GM19463 (cell line): ENCODE measurements around the gene HIC1.

ENCODE experiments used
- ATAC-seq: cut with Tn5 transposase; IDR thresholded peaks from one replicate; pipeline ENCODE4 v1.9.1; 2021; ENCODE audit warnings: mild to moderate bottlenecking, moderate library complexity; ENCODE audit not compliant: unreplicated experiment

Gene HIC1

DNA sequence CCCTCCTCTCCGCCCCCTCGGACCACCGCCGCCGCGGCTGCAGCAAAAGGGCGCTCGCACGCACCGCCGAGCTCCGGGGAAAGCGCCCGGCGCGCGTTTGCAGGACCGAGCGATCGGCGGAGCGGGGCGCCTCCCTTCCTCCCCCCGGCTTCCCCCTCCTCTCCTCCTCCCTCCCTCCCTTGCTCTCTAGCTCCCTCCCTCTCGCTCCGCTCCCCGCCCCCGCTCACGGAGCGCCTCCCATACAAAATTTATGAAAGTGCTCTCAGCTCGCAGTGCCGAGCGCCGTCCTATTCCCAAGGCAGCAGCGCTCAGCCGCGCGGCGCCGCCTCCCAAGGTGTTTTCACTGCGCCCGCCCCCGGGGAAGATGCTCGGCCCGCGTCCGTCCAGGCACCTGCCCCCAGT lies 29.7 kb upstream of the HIC1 start, which contains the start of gene RTN4RL1:
Gene RTN4RL1 (minus strand): TSS at position 115 of the 402 bp plus-strand sequence. CDS start 469 bp downstream, outside the sequence.
- no peak for ATAC-seq

DNA sequence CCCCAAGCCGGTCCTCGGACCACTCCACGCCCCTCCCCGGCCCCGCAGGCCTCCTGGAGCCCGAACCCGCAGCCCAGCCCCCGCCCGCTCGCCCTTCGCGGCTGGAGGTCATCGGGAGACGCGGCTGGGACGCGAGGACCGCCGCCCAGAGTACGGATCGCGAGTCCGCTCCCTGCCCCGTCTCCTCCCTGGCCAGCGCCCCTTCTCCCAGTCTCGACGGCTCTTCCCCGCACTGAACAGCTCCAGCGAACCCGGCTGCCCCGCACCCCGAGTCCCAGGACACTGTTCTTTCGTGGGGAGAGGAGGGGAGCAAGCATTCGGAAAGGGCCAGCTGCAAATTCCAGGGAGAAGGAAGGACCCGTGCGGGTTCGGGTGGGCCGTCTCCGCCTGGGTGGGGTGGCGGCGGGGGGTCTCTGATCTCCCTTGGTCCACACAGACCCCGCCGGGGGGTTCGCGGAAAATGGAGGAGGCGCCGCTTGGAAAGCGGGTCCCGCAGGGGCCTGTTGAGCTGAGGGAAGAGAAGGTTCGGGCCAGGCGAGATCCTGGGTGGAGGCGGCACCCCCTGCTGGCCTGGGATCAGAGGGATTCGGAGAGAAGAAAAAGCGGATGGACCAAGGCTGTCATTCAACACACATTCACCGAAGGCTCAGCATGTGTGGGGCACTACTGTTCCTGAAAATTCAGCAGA lies 29.1 kb upstream of the HIC1 start:
- ATAC-seq, result no peak

DNA sequence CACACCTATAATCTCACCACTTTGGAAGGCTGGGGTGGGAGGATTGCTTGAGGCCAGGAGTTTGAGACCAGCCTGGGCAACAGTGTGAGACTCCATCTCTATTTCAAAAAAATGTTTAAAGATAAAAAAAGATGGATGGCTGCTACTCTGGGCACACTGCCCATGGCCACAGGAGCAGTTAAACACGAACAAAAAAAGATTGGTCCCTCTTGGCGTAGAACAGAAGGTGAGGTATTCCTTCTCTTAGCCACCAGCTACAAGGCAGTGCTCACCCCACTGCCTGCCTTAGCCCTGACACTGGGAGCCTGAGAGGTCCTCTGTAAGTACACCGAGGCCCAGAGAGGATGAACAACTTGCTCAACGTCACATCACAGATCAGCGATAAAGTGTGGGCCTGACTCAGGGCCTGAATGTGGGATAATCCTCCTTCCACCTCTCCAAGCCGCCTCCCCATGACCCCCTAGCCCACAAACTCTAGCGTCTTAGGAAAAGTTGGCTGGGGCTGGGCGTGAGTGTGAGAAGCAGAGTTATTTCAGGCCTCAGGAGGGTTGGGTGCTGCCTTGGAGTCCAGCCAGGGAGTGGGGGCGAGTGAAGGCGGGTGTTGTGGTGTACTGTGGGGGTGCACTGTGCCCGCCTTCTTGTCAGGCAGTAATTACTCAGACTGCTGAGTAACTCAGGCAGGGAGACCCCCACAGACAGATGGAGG lies 27.2 kb upstream of the HIC1 start:
- ATAC-seq, result no peak

DNA sequence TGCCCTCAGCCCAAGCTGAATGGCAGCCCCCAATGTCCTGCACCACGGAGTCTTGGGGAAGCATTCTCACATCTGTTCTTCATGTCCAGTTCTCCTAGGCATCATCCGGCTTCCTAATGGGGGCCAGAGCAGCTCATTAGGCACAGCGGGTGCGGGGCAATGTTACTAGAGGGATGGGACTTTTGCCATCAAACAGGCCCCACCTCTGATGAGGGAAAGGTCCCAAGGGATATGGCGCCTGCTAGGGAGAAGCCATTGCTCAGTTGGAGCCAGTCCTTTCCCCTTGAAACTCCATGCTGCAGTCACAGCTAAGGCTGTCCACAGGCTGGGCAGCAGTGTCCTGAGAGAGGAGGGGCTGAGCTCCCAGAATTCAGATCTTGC lies 26.7 kb upstream of the HIC1 start:
- ATAC-seq, result no peak

DNA sequence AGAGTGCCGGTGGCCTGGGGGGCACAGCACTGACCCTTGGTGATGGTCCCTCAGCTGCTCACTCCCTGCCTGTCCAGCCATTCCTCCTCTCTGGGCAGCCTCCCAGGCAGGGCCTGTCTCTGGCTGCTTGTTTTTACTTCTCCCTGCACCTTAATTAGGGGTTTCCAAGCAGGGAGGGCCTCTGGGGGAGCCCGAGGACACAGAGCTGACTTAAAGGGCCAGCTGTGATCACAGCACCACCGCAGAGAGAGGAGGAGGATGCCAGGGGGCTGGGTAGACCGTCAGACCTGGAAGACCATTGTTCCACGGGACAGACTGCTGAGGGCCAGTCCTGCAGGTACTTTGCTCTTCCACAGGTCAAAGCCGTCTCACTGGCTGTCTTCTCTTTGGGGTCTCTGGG lies 26.2 kb upstream of the HIC1 start:
- ATAC-seq, result no peak

DNA sequence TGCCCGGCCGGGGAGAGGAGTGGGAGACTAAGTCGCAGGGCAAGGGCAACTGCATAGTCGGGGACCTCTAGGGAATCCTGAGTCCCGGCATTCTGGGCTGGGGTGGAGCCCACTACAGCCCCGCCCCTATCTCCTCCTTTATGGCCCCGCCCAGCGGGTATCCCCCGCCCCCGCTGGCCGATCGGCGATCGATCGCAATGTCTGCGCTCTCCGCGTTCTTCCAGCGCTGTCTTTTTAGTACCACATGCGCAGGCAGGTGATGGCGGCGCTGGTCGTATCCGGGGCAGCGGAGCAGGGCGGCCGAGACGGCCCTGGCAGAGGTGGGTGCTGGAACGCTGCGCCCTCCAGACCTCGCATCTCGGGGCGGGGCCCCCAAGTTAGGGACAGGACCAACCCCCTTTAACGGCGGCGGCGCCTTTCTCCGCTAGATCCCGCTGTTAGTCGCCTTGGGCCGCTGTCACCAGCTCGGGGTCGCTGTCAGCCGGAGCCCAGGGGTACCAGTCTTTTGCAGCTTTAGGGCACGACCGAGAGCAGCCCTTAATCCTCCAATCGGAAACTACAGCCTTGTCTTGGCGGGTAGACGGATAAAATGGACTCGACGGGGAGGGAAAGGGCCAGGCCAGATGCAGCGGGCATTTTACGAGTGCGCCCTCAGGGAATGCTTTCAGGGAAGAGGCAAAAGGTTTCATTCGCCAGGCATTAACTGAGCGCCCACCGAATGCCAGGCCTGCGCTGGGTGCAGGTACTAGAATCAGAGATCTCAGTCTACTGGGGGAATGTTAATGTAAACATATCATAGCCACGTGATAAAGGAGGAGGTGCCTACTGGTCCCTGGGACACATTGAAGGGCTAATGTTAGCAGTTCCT lies 24.8 kb upstream of the HIC1 start, which contains the start of gene DPH1:
Gene DPH1 (plus strand): TSS at position 243 of the 868 bp plus-strand sequence. CDS start 17 bp downstream, at position 260.
- peak; percentile 79 for ATAC-seq

DNA sequence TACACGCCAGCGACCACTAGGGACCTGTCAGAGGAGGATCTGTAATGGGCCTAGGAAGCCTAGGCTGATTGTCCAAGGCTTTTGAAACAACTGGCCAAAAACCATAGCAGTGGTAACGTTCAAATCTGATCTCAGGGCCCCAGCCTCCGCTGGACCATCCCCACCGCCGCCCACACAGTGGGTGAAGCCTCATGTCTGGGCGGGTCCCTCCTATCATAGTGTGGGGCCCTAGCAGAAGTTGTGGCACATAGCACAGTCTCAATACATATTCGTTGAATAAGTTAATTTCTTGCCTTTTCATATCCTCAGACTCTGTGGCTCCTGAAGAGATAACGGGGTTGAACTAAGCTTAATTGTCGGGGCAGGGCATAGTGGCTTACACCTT lies 24.1 kb upstream of the HIC1 start:
- ATAC-seq, result no peak

DNA sequence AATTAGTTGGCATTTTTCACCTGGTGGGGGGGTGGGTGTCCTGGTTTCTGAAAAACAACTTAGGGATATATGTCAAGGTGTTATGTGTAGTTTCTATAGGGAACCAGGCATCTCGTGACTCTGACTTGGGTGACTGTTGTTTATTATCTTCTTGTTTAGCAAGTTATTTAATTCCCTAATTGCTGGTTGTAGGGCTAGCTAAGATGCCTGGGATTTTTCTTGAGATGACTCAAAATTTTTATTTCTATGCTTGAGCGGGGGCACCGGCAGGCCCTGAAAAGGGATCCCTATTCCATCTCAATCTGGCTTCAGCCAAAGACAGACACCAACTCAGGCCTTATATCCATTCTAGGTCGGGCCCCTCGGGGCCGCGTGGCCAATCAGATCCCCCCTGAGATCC lies 21.8 kb upstream of the HIC1 start:
- no peak for ATAC-seq

DNA sequence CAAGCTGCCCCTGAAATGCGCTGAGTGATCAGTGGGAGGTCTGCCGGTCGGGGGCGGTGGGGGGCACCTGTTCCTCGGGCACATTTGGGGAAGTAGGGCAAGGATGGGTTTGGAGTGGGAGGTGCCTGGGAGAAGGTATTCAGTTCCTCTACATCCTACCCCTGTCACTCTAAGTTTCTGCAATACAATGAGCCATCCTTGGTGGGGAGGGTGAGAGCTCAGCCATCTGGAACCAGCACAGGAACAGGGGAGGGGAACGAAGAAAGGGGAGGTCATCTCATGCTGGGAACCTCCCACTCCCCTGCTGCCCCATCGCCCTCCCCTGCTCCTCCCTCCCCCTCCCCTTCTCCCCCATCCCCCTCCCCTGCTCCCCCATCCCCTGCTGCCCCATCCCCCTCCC lies 20.7 kb upstream of the HIC1 start:
- ATAC-seq, result no peak

DNA sequence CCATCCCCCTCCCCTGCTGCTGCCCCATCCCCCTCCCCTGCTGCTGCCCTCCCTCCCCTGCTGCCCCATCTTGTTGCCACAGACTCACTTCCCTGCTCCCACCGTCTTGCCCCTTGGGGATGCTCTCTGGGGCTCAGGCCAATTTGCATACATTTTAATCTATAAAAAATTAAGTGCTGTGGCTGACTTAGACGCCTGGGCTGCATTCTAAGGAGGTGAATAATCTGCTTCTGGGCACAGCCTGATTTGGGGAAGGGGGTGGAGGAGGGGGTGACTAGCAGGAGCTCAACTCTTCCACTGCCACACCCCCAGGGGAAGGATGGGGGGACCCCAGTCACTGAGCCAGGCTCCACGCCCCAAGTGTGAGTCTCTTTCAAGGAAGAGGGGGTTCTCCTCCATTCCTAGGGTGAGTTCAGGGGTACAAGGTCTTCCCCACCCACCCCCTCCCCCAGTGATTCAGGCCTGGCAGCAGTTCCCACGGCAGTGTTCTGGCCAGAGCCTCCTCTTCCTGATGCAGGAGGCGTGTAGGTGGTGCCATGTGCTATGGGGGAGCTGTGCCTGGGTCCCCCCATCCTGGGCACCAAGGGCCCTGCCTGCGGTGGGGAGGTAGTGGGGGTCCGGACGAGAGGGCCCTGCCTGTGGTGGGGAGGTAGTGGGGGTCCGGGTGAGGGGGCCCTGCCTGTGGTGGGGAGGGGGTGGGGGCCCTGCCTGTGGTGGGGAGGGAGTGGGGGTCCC lies 19.9 kb upstream of the HIC1 start:
- ATAC-seq, result no peak

DNA sequence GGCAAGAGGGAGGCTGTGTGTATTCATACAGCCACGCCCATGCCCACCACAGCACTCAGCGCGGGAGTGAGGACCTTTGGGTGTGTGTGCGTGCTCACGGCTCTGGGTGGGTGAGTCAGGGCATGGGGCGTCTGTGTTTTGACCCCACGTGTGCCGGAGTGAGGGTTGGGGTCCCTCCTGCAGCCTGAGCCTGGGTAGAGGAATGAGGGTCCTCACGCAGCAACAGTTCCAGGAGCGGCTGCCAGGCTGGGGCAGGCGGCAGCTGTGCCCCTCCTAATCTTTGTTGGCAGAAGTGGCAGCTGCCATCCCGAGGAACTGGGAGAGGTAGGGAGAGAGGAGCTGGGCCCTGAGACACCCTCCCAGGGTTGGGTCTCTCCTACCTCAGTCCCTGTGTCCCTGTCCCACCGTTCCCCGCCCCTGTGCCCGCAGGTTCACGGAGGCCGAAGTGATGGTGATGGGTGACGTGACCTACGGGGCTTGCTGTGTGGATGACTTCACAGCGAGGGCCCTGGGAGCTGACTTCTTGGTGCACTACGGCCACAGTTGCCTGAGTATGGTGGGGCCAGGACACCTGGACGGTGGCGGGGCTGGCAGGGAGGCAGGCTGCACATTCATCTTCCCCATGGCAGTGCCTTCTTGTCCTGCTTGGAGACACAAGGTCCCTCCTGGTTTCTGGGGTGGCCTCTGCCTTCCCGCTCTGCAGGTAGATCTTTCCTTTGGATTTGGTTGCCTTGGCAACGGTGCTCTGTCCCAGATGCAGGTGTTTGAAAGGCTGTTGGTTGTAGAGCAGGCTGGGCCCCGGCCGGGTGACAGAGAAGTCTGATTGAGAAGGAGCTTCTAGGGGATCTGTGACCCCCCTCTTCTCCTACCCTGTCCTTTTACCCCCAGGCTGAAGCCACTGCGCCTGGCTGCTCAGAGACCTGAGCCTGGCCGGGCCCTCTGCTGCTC lies 19.1 kb upstream of the HIC1 start:
- no peak for ATAC-seq

DNA sequence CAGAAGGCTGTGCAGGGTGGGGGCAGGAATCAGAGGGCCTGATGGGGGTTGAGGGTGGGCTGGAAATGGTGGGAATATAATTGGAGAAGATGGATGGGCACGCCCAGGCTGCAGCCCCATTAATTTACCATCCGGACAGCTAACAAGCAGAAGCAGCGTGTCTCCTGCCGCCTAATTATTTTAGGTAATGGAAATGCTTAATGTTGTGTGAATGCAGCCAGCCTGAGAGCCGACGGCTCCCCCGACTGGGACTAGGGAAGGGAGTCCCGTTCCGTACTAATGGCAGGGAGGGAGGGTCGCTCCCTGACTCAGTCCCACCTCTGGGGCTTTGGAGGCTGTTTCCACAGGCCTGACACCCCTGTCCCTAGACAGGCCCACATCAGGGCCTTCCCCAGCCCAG lies 17.7 kb upstream of the HIC1 start:
- no peak for ATAC-seq

DNA sequence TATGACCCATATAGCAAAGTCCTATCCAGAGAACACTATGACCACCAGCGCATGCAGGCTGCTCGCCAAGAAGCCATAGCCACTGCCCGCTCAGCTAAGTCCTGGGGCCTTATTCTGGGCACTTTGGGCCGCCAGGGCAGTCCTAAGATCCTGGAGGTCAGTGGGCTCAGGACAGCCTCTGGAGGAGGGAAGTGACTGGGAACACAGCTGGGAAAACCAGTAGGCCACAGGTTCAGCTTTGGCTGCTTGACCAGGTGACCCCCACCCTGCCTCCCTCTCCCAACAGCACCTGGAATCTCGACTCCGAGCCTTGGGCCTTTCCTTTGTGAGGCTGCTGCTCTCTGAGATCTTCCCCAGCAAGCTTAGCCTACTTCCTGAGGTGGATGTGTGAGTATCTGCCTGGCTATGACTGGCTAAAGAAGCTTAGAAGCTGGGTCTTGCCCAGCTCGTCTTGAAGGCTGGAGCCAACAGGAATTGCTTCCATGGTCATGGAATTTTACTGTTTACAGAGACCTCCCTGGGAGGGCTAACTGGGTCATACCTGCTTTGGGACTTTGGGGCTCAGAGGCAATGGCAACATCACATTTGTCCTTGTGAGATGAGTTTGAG lies 14.6 kb upstream of the HIC1 start:
- ATAC-seq, result no peak

DNA sequence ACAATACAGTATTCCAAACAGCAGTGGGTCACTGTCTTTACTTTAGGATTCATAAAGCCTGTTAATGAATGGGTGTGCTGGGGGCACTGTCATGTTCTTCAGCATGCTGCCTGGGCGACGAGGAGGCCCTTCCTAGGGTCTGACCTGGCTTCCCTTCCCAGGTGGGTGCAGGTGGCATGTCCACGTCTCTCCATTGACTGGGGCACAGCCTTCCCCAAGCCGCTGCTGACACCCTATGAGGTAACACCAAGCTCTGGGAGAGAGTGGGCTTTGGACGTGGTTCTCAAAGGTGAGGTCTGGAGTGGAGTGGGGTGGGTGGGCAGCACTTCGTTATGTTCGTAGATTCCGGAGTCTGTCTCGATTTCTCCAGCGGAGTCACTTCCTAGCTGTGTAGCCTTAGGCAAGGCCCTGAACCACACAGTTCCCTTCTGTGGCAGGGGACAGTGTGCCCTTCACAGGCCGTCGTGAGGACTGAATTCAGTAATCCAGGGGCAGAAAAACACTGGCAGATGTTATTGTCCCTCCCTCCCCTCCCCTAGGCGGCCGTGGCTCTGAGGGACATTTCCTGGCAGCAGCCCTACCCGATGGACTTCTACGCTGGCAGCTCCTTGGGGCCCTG lies 13.9 kb upstream of the HIC1 start:
- no peak for ATAC-seq

DNA sequence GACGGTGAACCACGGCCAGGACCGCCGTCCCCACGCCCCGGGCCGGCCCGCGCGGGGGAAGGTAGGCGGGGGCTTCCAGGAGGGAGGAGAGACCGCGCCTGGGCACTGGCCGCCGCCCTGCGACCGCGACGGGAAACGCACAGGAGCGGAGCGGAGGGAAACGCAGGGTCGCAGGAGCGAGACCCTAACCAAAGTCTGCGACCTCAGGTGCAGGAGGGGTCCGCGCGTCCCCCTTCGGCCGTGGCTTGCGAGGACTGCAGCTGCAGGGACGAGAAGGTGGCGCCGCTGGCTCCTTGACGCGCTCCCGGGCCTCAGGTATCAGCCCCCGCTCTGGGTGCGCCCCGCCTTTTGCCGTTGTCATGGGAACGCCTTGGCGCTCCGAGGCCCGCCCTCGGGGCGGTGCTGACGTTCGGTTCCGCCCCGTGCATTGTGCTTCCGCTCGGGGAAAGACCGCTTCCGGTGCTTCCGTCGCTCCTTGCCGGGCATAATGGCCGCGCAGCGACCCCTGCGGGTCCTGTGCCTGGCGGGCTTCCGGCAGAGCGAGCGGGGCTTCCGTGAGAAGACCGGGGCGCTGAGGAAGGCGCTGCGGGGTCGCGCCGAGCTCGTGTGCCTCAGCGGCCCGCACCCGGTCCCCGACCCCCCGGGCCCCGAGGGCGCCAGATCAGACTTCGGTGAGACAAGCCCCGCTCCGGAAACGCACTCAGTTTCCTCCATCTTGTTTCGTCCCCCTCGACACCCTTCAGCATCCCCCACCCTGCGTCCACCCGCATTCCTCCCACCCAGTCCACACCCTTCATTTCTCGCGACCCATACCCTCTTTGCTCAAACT lies 13.1 kb upstream of the HIC1 start, which contains the start of gene OVCA2:
Gene OVCA2 (plus strand): TSS at position 462 of the 829 bp plus-strand sequence. CDS start 26 bp downstream, at position 488.
- ATAC-seq, result peak; percentile 93

DNA sequence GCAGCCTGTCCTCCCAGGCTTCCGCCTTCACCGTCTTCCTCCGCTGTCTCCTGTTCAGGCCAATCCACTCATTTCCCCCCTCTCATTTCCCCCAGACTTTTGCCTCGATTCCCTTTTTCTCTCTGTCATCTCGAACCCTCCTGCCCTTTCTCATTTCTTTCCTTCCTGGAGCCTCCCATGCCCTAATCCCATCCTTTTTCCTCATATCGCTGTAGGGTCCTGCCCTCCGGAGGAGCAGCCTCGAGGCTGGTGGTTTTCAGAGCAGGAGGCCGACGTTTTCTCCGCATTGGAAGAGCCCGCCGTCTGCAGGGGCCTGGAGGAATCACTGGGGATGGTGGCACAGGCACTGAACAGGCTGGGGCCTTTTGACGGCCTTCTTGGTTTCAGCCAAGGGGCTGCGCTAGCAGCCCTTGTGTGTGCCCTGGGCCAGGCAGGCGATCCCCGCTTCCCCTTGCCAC lies 12.5 kb upstream of the HIC1 start:
- ATAC-seq, result no peak

DNA sequence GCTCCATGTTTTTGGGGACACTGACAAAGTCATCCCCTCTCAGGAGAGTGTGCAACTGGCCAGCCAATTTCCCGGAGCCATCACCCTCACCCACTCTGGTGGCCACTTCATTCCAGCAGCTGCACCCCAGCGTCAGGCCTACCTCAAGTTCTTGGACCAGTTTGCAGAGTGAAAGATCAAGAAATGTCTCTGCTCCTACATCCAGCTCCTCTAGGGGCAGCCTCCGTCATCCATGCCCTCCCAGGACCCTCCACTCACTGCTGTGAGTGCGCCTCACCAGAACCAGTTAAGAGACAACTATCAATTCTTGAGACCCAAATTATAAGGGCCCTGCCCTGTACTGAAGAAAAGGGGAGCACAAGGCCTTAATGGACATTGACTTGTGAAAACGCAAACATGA lies 12.0 kb upstream of the HIC1 start:
- ATAC-seq, result no peak

DNA sequence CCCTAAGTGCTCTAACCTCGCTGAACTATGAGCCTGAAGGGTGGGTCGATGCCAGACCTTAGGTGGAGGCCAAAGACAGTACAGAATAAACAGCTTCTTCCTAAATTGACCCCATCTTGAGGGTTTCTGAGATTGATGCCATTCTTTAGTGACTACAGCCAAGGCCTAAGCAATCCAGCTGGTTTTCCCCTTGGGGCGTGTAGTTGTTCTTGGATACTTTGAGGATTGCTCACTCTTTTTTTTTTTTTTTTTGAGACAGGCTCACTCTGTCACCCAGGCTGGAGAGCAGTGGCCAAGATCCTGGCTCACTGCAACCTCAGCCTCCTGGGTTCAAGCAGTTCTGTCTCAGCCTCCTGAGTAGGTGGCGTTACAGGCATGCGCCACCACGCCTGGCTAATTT lies 11.1 kb upstream of the HIC1 start:
- no peak for ATAC-seq
